Thyroid gland (tissue), 4 donors: ENCODE results near the gene ATPAF1.

Experiments
- CTCF ChIP-seq, 6 experiments: fragments of 200-600 bp in 3 of 6; fragments of 450-650 bp in 3 of 6; sonication (generic) in 3 of 6; IDR thresholded peaks; one replicate each; pipeline ENCODE4 v1.5.1; 2016 to 2019; ENCODE audit warnings: antibody characterized with exemption in 6 of 6, mild to moderate bottlenecking in 2 of 6, inconsistent platforms in 1 of 6, moderate library complexity in 1 of 6
- POLR2A ChIP-seq, 2 donors: fragments of 450-650 bp; IDR thresholded peaks; one replicate each; pipeline ENCODE4 v1.6.1; 2017; ENCODE audit warnings: antibody characterized with exemption in 2 of 2, mild to moderate bottlenecking in 2 of 2, moderate library complexity in 1 of 2

- TF ChIP-seq CTCF (IDR thresholded peaks at IDR 0.05) (no peak), POLR2A (IDR thresholded peaks at IDR 0.05) (no peak)
Measured at GRCh38 chr1:46614604-46614984, 53.6 kb downstream of the ATPAF1 start.
